ENCODE data around the gene RAPGEF3.

RAPGEF3 gene

DNA sequence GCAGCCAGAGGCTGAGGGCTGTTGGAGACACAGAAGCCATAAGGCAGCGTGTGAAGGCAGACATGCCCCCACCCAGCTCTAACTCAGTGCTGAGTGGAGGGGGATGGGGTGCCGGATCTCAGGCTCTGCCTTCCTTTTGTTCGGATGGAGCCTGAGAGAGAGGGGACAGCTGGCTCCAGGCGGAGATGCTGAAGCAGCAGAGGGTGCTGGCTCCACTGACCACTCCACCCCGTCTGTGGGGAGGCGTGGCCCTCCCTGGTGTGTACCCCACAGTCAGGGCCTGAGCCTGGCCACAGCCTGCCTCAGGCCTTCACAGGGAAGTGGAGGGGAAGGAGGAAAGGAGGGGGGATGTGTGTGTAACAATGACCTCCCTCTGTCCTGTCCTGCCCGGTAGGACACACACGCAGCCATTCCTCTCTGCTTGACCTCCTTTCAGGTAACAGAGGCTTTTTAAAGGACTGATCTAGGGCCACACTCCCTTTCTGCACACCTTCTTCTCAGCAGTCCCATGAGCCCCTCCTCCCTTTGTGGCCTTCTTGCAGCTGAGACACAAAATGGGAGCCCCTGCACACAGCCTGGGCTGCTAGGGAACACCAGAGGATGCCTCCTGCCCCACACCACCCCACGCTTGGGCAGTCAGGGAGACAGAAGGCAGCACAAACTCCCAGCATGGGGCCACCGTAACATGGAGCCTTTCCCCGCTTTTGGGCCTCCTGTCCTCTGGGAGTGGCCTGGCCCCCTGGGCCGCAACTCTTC, 23.8 kb downstream of the RAPGEF3 start:
- TF ChIP-seq, protein P1, sequence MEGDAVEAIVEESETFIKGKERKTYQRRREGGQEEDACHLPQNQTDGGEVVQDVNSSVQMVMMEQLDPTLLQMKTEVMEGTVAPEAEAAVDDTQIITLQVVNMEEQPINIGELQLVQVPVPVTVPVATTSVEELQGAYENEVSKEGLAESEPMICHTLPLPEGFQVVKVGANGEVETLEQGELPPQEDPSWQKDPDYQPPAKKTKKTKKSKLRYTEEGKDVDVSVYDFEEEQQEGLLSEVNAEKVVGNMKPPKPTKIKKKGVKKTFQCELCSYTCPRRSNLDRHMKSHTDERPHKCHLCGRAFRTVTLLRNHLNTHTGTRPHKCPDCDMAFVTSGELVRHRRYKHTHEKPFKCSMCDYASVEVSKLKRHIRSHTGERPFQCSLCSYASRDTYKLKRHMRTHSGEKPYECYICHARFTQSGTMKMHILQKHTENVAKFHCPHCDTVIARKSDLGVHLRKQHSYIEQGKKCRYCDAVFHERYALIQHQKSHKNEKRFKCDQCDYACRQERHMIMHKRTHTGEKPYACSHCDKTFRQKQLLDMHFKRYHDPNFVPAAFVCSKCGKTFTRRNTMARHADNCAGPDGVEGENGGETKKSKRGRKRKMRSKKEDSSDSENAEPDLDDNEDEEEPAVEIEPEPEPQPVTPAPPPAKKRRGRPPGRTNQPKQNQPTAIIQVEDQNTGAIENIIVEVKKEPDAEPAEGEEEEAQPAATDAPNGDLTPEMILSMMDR (IDR thresholded peaks at IDR 0.05), result no peak

- TF ChIP-seq, protein P1 (IDR thresholded peaks at IDR 0.05), result no peak
These were observed 25.5 kb downstream of the RAPGEF3 start for GRCh38 chr12:47733142-47733541.

DNA sequence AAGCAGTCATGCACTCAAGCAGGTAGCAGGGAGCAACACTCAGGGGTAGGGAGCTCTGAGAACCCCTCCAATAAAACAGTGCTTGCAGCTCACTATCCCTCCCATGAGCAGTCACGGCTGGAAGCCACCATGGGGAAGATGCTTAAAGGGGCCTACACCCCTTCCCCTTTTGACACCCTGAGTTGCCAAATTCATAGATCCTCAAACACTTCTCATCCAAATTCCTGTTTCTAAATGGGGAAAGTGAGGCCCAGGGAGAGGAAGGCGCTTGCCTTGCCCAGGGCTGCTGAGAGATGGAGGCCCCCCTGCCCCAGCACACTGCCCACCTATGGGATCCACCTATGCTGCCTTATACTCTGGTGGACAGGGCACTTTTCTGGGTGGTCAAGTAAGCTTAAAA, 26.2 kb downstream of the RAPGEF3 start:
- TF ChIP-seq, protein P1 (IDR thresholded peaks at IDR 0.05), result no peak

- TF ChIP-seq, protein P1 (IDR thresholded peaks at IDR 0.05), result no peak
These were observed 27.0 kb downstream of the RAPGEF3 start for GRCh38 chr12:47731723-47732122.

DNA sequence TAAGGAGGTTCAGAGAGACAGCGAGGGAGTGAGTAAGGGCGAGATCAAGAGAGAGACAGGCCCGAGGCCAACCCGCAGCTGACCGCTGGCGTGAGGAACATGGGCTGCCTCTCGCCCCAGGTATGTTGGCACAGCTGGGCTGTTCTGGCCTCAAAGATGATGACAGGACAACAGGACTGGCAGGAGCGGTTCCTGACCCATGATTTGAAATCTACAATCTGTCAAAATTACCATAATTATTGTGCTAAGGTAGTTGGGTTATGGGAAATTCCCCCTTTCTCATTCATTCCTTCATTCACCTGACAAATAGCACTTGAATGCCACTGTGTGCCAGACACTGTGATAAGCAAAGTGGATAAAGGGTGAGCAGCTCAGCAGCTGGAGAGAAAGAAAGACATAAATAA, 28.3 kb downstream of the RAPGEF3 start:
- TF ChIP-seq, protein P1 (IDR thresholded peaks at IDR 0.05), result no peak

GRCh38 chr12:47729233-47729632, 29.4 kb downstream of the RAPGEF3 start:
- TF ChIP-seq, protein P1 (IDR thresholded peaks at IDR 0.05), result no peak

DNA sequence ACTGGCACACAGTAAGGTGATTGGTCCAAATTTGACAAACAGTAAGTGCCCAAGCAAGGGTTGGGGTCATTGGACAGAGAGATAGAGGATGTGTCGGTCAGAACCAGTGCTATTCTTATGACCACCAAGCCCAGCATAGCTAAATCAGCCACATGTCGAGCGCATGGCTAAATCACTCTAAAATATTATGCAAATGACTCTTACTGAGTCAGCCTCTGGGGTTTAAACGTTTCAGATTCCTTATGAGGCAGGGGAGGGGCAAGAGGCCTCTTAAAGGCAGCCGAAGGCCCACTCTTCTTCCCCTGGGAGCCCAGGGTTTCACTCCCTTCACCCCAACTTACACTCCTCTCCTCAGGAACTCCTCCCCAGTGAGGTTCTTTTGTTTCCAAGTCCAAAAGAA, 32.8 kb downstream of the RAPGEF3 start:
- TF ChIP-seq, protein P1 (IDR thresholded peaks at IDR 0.05), result no peak
